ENCODE measurements around the gene NAV3. TPM values are rescaled to one million over a fixed set of nuclear protein-coding genes. Genes with fewer than 3 reads are reported as not detected.

NAV3 gene
- total RNA-seq, 1 experiment from 2014 or later: 2.5 TPM

- CTCF ChIA-PET: no interaction called here
- no TSS peak for BruUV-seq (replicated peaks)
Measured at GRCh38 chr12:78260976-78261375, 430.3 kb downstream of the NAV3 start.

GRCh38 chr12:78261901-78262300, 431.2 kb downstream of the NAV3 start:
- Histone ChIP-seq H3K9me3 (ENCODE audit: control insufficient read depth, insufficient read depth, low read depth, low read length) (peaks cover 6% of the 10 kb centered on the region; the same call in 1 of the 2 replicates), H3K4me3 (ENCODE audit: low read depth in 2 of 2, low read length in 2 of 2) (no peak overlapping the region), H3K4me1 (ENCODE audit: control insufficient read depth, insufficient read depth, low read length) (no peaks in the 10 kb centered on the region), H3K36me3 (ENCODE audit: control insufficient read depth, insufficient read depth, low read length) (no peaks in the 10 kb centered on the region), H3K27me3 (ENCODE audit: control insufficient read depth, insufficient read depth, low read length) (no peaks in the 10 kb centered on the region), H3K27ac (ENCODE audit: low read length) (no peak overlapping the region)
- no peak for DNase-seq (ENCODE audit: low read depth, low spot score)
- ATAC-seq: no peak
- no peak for TF ChIP-seq TCF7L2 (IDR thresholded peaks at IDR 0.05; ENCODE audit: low read depth, low read length)
- no peak for TF ChIP-seq POLR2AphosphoS5 (IDR thresholded peaks at IDR 0.05; ENCODE audit: low read depth, low read length)
- TF ChIP-seq SIN3A (IDR thresholded peaks at IDR 0.05; ENCODE audit: borderline replicate concordance, insufficient read depth, low read depth, low read length): no peak
- no peak for TF ChIP-seq CTCF (IDR thresholded peaks at IDR 0.05)
- TF ChIP-seq REST (IDR thresholded peaks at IDR 0.05; ENCODE audit: insufficient read depth in 1 of 2, low read depth in 2 of 2, low read length in 1 of 2): no peak
- in situ Hi-C loops (cut with HindIII; ENCODE audit: low pct_unique_long_range_greater_than_20kb, low sequenced_read_pairs) (no loop called here), intact Hi-C loops (cut with micrococcal nuclease; ENCODE audit: unreplicated experiment) (no loop called here)
- BruUV-seq (replicated peaks): no TSS peak
- ChIA-PET CTCF (no interaction called here), POLR2A (interaction anchor here (0.6 kb wide), 1 partner anchor 686 kb away, joined by 4 read pairs; no protein-coding TSS in a partner anchor)

More at GRCh38 chr12:78260976-78261375, 430.3 kb downstream of the NAV3 start:
- H3K4me1 ChIP-seq (ENCODE audit: control insufficient read depth, insufficient read depth, low read length): no peaks in the 10 kb centered on the region
- peaks cover 6% of the 10 kb centered on the region; the same call in 1 of the 2 replicates for H3K9me3 ChIP-seq (ENCODE audit: control insufficient read depth, insufficient read depth, low read depth, low read length)
- no peak for DNase-seq (ENCODE audit: low read depth, low spot score)
- POLR2A ChIA-PET: no interaction called here
- no peak overlapping the region for H3K4me3 ChIP-seq (ENCODE audit: low read depth in 2 of 2, low read length in 2 of 2)
- H3K36me3 ChIP-seq (ENCODE audit: control insufficient read depth, insufficient read depth, low read length): no peaks in the 10 kb centered on the region
- ATAC-seq: no peak
- in situ Hi-C loops (cut with HindIII; ENCODE audit: low pct_unique_long_range_greater_than_20kb, low sequenced_read_pairs): no loop called here
- TF ChIP-seq REST (IDR thresholded peaks at IDR 0.05; ENCODE audit: insufficient read depth in 1 of 2, low read depth in 2 of 2, low read length in 1 of 2) (no peak), SIN3A (IDR thresholded peaks at IDR 0.05; ENCODE audit: borderline replicate concordance, insufficient read depth, low read depth, low read length) (no peak), CTCF (IDR thresholded peaks at IDR 0.05) (no peak), POLR2AphosphoS5 (IDR thresholded peaks at IDR 0.05; ENCODE audit: low read depth, low read length) (no peak), TCF7L2 (IDR thresholded peaks at IDR 0.05; ENCODE audit: low read depth, low read length) (no peak)
- intact Hi-C loops (cut with micrococcal nuclease; ENCODE audit: unreplicated experiment): no loop called here
- H3K27me3 ChIP-seq (ENCODE audit: control insufficient read depth, insufficient read depth, low read length): no peaks in the 10 kb centered on the region
- H3K27ac ChIP-seq (ENCODE audit: low read length): no peak overlapping the region
